ENCODE data around the gene MPO. TPM values are rescaled to one million over a fixed set of nuclear protein-coding genes. Genes with fewer than 3 reads are reported as not detected.

Gene MPO
- total and polyA plus RNA-seq, 2 of the 4 experiments (the other 2 are of a cell fraction) = not detected

GRCh38 chr17:58279736-58280479 is 827 bp downstream of the MPO start:
- Histone ChIP-seq H3K4ac (ENCODE audit: low read depth, low read length) (no peak overlapping the region), H2BK120ac (ENCODE audit: low read depth, low read length) (no peak overlapping the region), H3K9me3 (ENCODE audit: control insufficient read depth, insufficient read depth, low read length) (no peaks in the 10 kb centered on the region), H2BK20ac (ENCODE audit: low read depth, low read length) (no peak overlapping the region), H3K4me2 (ENCODE audit: low read depth, low read length) (no peak overlapping the region), H4K91ac (ENCODE audit: insufficient read depth, low read depth, low read length) (no peak overlapping the region), H2BK5ac (ENCODE audit: low read depth, low read length, poor library complexity, severe bottlenecking) (no peak overlapping the region), H3K4me1 (ENCODE audit: control insufficient read depth, insufficient read depth, low read length) (no peaks in the 10 kb centered on the region), H4K8ac (ENCODE audit: low read depth in 2 of 2, low read length in 2 of 2) (no peak overlapping the region), H3K9ac (ENCODE audit: low read depth, low read length) (no peak overlapping the region), H2BK15ac (ENCODE audit: low read depth, low read length) (no peak overlapping the region), H3K27me3 (ENCODE audit: control insufficient read depth, insufficient read depth, low read length) (peaks cover 24% of the 10 kb centered on the region), H3K36me3 (ENCODE audit: control insufficient read depth, insufficient read depth, low read length) (no peaks in the 10 kb centered on the region), H3K79me1 (ENCODE audit: low read depth in 1 of 2, low read length in 2 of 2) (no peaks in the 10 kb centered on the region), H2AK9ac (replicated peaks; ENCODE audit: low read depth, low read length, poor library complexity) (no peak overlapping the region), H3K14ac (replicated peaks; ENCODE audit: low read depth, low read length) (no peak overlapping the region), H3K18ac (ENCODE audit: low read depth, low read length) (no peak overlapping the region), H4K5ac (ENCODE audit: low read depth, low read length) (no peak overlapping the region), H3K9me1 (ENCODE audit: insufficient read depth, low read length) (no peaks in the 10 kb centered on the region), H4K20me1 (ENCODE audit: insufficient read depth, low read length) (no peaks in the 10 kb centered on the region), H3K56ac (ENCODE audit: extremely low read depth, insufficient read depth, low read length) (no peak overlapping the region), H2AFZ (replicated peaks; ENCODE audit: low read length, poor library complexity) (no peak overlapping the region), H3K4me3 (ENCODE audit: insufficient read depth, low read depth, low read length) (no peak overlapping the region), H2AK5ac (ENCODE audit: low read depth, low read length) (no peak overlapping the region), H3K27ac (ENCODE audit: insufficient read depth, low read length) (no peak overlapping the region), H3K23ac (ENCODE audit: low read depth, low read length) (no peak overlapping the region)
- in situ Hi-C loops (cut with MboI; ENCODE audit: low sequenced_read_pairs) = no loop called here
- no peak for ATAC-seq (ENCODE audit: low read depth)
- no TSS peak for BruUV-seq (replicated peaks)
- WGBS, 2 experiments (ENCODE audit: extremely low coverage in 2 of 2, insufficient read length in 1 of 2) = 81% methylated on average over 10 of the region's 16 CpGs; no CpG with 5 or more reads in 1 of the 2 experiments
- dilution Hi-C loops (cut with HindIII; ENCODE audit: low sequenced_read_pairs, unreplicated experiment) = no loop called here
- no peak for DNase-seq
- TF ChIP-seq CHD1 (IDR thresholded peaks at IDR 0.05; ENCODE audit: low read depth, low read length) (no peak), RCOR1 (IDR thresholded peaks at IDR 0.05; ENCODE audit: insufficient replicate concordance, low read length) (no peak), RAD21 (IDR thresholded peaks at IDR 0.05; ENCODE audit: low read length) (no peak), CEBPB (IDR thresholded peaks at IDR 0.05; ENCODE audit: low read depth, low read length) (no peak), SMC3 (IDR thresholded peaks at IDR 0.05; ENCODE audit: low read depth, low read length) (no peak), CTCF (conservative IDR thresholded peaks at IDR 0.05; ENCODE audit: low read depth, low read length) (no peak), ELK1 (IDR thresholded peaks at IDR 0.05; ENCODE audit: borderline replicate concordance, low read depth, low read length) (no peak), MAFK (IDR thresholded peaks at IDR 0.05; ENCODE audit: low read depth, low read length) (no peak), POLR2A (IDR thresholded peaks at IDR 0.05; ENCODE audit: low read depth, low read length) (no peak), MAZ (IDR thresholded peaks at IDR 0.05; ENCODE audit: borderline replicate concordance, low read depth, low read length) (no peak), NFE2L2 (IDR thresholded peaks at IDR 0.05; ENCODE audit: low read depth, low read length) (no peak), MXI1 (IDR thresholded peaks at IDR 0.05; ENCODE audit: borderline replicate concordance, low read depth, low read length) (no peak), USF2 (IDR thresholded peaks at IDR 0.05; ENCODE audit: low read depth, low read length) (no peak), BHLHE40 (IDR thresholded peaks at IDR 0.05; ENCODE audit: low read depth, low read length) (no peak), RFX5 (IDR thresholded peaks at IDR 0.05; ENCODE audit: low read depth, low read length) (no peak), FOS (IDR thresholded peaks at IDR 0.05; ENCODE audit: low read depth, low read length) (no peak)
- ChIA-PET CTCF (no interaction called here), POLR2A (ENCODE audit: unreplicated experiment) (no interaction called here)
- intact Hi-C loops (cut with micrococcal nuclease) = no loop called here
